Measurements from ENCODE around the gene SLC24A4. TPM values are rescaled to one million over a fixed set of nuclear protein-coding genes. Genes with fewer than 3 reads are reported as not detected.

The SLC24A4 gene
- total RNA-seq, 1 donor from 2014 or later = 0.52 TPM

GRCh38 chr14:92448786-92449185 is 125.8 kb downstream of the SLC24A4 start:
- DNase-seq (no peak), ATAC-seq (no peak)
- intact Hi-C loops (cut with micrococcal nuclease) = no loop called here

DNA sequence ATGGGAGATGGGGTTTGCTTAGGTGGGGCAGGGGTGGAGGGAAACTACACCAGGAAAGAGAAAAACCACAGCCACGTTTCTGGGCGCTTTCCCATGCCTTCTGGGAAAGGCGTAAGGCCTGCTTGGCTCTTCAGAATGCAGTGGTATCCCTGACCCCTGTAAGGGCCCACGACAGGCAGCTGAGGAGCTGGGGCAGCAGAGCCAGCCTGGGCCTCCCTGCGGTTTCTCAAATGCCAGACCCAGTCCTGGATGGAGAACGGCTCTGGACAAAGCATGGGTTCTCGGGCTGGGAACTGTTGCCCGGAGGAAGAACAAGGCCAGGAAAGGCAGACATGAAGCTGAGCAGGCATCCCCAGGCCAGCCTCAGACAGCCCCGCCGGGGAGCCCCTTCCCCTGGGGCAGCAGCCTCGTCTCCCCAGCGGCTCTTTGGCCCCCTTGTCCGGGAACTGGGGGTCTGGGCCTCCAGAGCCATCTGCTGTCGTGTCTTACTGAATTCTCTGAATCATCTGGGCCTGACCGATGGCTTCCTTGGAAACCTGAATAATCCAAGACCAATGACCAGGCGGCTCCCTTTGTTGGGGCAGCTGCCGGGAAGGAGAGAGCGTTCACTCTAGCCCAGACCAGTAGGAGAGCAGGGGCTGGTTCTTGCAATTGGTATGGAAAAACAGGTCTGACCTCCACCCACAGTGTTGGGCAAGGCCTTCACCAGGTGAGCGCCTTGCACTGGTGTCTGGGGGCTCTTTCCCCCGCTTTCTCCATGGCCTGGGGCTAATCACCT is 126.6 kb downstream of the SLC24A4 start:
- intact Hi-C loops (cut with micrococcal nuclease) = no loop called here

DNA sequence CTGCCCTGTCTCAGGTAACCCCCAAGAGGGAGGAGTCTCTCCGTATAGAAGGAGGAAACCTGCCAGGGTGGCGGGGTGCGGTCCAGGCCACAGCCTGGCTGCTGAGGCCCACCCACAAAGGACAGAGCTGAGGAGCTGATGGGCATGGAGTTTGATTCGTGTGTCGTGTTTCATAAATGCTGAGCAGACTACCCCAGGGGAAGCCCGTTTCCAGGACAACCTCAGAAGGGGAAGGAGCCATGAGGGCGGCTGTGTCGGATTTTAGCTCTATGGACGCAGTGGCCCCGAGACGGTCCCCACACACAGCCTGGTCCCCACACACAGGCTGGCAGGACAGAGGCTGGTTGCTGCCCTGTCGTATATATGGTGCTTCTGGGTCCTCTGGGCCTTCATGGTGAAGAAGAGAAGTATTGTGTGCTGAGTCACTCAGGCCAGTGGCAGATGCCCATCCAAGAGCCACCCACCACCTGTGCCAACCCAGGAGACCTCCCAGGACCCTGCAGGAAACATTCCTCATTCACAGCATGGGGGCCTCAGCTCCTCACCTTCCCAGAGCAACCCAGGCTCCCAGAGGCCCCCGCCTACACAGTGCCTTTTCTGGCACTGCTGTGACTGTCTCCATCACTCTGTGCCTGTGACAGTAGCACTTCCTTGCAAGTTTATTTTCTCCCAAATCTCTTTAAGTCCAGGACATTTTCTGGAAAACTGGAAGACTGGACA is 127.5 kb downstream of the SLC24A4 start:
- intact Hi-C loops (cut with micrococcal nuclease) = no loop called here
- DNase-seq = no peak
- ATAC-seq = no peak

More for the DNA sequence above, 126.6 kb downstream of the SLC24A4 start:
- ATAC-seq = no peak
- DNase-seq = no peak

DNA sequence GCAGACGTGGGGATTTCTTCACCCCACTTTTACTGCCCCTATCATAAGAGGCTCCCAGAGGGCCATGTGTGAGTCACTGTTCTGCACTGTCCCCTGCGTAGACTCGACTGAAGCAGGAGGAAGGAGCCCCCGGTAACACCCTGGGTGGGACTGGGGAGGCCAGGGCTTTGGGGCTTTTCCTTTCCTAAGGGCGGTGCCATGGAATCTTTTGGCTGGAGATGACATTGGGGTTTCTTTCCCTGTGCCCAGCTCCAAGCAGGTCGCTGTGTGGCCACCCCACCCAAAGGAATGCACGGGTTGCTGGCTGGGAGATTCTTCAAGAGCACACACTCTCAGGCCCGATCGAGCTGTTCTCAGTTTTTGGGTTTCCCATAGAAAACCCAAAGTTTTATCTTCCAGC is 128.3 kb downstream of the SLC24A4 start:
- DNase-seq = no peak
- intact Hi-C loops (cut with micrococcal nuclease) = no loop called here
- ATAC-seq = peak; percentile 20

- no peak for DNase-seq
- peak; percentile 53 for ATAC-seq
- intact Hi-C loops (cut with micrococcal nuclease) = no loop called here
Measured at GRCh38 chr14:92451755-92452154, 128.8 kb downstream of the SLC24A4 start.

GRCh38 chr14:92452471-92452870 is 129.5 kb downstream of the SLC24A4 start:
- ATAC-seq (no peak), DNase-seq (no peak)
- intact Hi-C loops (cut with micrococcal nuclease) = no loop called here

DNA sequence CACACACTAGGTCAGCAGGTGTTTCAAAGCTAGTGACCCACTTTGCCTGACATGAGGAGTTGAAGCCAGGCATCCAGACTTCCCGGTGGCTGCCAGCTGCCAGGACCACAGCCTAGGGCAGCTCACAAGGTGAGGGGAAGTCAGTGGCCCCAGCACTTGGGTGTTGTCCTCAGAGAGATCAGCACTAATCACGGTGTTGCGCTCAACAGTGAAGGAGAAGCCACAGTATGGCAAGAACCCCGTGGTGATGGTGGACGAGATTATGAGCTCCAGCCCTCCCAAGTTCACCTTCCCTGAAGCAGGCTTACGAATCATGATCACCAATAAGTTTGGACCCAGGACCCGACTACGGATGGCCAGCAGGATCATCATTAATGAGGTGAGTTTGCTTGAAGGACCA is 130.7 kb downstream of the SLC24A4 start:
- ATAC-seq (no peak), DNase-seq (no peak)
- intact Hi-C loops (cut with micrococcal nuclease) = no loop called here

- DNase-seq (no peak), ATAC-seq (no peak)
- intact Hi-C loops (cut with micrococcal nuclease) = no loop called here
Measured at GRCh38 chr14:92455231-92455630, 132.3 kb downstream of the SLC24A4 start.

DNA sequence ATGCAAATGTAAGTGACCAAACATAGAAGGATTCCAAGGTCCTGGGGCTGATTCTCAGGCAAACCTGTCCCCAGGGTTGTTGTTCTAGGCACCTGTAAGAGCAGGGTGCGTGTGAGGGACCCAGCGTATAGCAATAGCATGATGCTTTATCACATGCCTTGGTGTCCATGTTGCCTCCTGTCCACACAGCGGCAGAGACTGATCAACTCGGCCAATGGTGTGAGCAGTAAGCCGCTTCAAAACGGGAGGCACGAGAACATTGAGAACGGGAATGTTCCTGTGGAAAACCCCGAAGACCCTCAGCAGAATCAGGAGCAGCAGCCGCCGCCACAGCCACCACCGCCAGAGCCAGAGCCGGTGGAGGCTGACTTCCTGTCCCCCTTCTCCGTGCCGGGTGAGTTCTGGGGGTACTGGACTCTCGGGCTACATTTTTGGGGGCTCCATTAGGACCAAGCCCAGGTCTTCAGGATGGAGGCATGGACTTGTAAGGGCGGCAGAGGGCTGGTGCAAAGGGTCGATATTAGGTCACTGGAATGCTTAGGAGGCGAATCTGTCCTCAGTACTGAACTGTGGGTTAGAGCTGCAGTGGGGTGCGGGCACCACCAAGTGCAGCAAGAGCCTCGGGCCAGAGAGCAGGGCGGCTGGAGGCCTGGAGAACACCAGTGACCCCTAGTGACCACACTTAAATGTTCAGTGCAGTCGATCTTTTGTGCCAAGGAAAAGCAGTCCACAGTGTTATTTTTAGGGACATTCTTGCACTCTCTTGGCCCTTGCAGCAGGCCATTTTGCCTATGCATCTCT is 133.4 kb downstream of the SLC24A4 start:
- intact Hi-C loops (cut with micrococcal nuclease) = no loop called here
- ATAC-seq (peak; percentile 75), DNase-seq (peak; percentile 67)

- intact Hi-C loops (cut with micrococcal nuclease) = no loop called here
- DNase-seq (no peak), ATAC-seq (no peak)
Measured at GRCh38 chr14:92457016-92457565, 134.1 kb downstream of the SLC24A4 start.

DNA sequence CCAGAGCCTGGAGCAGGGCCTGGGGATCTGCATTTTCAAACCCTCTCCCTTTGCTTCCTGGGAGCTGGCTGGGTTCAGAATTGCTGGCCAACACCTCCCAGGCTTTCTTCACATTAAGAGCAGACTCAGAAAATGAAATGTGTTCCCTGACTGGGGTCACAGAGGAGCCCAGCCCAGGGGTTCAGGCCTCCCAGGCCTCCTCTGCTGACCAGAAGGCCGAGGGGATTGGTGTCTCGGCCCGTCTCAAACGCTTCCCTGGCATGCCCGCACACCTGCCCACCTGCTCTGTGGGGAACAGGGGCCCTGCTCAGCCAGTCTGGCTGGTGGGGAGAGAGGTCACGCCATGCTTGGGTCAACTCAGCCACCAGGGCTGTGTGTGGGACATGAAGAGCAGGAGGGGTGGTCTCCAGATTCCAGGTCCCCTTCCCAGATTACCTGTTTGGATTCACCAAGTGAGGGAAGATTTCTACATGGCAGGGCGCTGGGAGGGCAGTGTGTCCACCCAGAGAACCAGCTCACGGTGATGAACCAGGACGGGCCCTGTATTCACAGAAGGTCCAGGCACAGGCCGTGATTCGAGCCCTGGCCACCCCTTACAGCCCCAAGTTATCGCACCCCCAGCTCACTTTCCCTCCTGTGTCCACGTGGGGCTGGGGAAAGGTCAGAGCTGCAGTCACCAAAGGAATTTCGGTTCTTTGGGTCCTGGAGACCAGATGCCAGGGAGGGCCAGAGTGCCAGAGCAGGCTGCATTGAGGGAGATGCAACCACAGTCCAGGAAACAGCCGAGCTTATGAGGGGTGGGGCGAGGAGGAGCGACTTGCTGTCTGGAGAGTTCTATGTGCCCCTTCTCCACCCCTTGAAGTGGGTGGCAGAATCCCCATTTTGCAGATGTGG is 135.4 kb downstream of the SLC24A4 start:
- intact Hi-C loops (cut with micrococcal nuclease) = no loop called here
- no peak for DNase-seq
- no peak for ATAC-seq

DNA sequence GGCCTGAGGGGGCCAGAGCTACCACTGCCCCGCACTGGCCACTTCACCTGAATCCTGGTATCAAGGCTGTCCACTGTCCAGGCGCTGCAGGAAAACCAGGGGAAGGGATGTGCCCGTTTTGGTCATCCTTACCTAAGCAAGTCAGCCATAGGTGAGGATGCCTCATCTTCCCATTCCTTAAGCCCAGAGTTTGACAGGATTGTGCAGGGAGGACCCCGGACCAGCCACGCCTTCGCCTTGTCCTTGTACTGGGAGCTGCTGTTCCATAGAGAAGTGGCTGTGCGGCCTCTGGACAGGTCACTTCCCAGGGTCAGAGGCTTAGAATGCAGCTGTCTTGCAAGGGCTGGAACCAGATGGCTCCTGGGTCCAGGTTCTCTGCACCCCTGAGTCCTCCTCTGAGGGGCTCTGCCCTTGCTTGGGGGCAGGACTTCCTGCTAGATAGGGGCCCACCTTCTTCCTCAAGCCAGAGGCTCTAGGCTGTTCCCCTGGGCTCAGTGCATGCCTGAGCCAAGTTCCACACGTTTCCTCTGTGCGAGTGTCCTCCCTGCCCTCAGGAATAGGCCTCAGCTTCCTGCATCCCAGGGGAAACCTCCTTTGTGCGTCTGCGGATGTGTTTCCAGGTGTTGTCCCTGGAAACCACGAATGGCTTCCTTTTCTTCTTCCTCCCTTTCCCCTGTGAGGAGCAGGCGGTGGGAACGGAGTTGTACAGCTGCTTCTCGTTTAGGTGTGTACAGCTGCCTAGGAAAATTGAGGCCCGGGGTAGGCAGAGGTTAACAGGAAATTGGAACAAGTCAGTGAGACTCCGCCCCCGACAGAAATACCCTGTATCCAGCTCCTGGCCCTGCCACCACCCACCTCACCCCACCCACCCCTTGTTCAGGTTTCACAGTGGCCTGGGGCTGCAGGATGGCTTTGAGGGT is 136.3 kb downstream of the SLC24A4 start:
- intact Hi-C loops (cut with micrococcal nuclease) = no loop called here
- DNase-seq = no peak
- peak; percentile 72 for ATAC-seq

- DNase-seq = no peak
- no peak for ATAC-seq
Measured at GRCh38 chr14:92459950-92460421, 137.0 kb downstream of the SLC24A4 start.

GRCh38 chr14:92460541-92460915 is 137.6 kb downstream of the SLC24A4 start:
- DNase-seq (no peak), ATAC-seq (no peak)
- intact Hi-C loops (cut with micrococcal nuclease) = no loop called here

More at GRCh38 chr14:92459950-92460421, 137.0 kb downstream of the SLC24A4 start:
- intact Hi-C loops (cut with micrococcal nuclease) = no loop called here

- intact Hi-C loops (cut with micrococcal nuclease) = no loop called here
- peak; percentile 56 for DNase-seq
- ATAC-seq = peak; percentile 30
Measured at GRCh38 chr14:92460916-92461579, 138.1 kb downstream of the SLC24A4 start.

- no peak for ATAC-seq
- intact Hi-C loops (cut with micrococcal nuclease) = no loop called here
- no peak for DNase-seq
Measured at GRCh38 chr14:92461891-92462290, 138.9 kb downstream of the SLC24A4 start.

- ATAC-seq (no peak), DNase-seq (no peak)
- intact Hi-C loops (cut with micrococcal nuclease) = no loop called here
Measured at GRCh38 chr14:92462568-92462967, 139.6 kb downstream of the SLC24A4 start.

All from left ventricle myocardium superior (tissue), 1 donor.